Nephron (organoid): ENCODE results near the gene TFDP2.
A peak's percentile ranks its signal among the peaks of the same experiment; 100 is the strongest.

ENCODE experiments used
- H3K27ac Mint-ChIP-seq, 3 experiments: 2 replicates each; pipeline ENCODE4 v1.8.0; 2020; ENCODE audit warnings: mixed read lengths in 3 of 3, mild to moderate bottlenecking in 2 of 3, moderate library complexity in 1 of 3
- H3K27me3 Mint-ChIP-seq: 2 replicates; pipeline ENCODE4 v1.8.0; 2021; ENCODE audit warnings: low read depth, mild to moderate bottlenecking, moderate library complexity, mixed read lengths
- H3K36me3 Mint-ChIP-seq: 2 replicates; pipeline ENCODE4 v1.8.0; 2020; ENCODE audit warnings: low read depth, mixed read lengths
- H3K4me1 Mint-ChIP-seq: 2 replicates; pipeline ENCODE4 v1.8.0; 2020; ENCODE audit warnings: mixed read lengths
- H3K4me3 Mint-ChIP-seq, 3 experiments: 2 replicates each; pipeline ENCODE4 v1.8.0; 2020; ENCODE audit warnings: mild to moderate bottlenecking in 3 of 3, mixed read lengths in 3 of 3, moderate library complexity in 2 of 3
- H3K9me3 Mint-ChIP-seq: 2 replicates; pipeline ENCODE4 v1.8.0; 2020; ENCODE audit warnings: mixed read lengths
- CTCF ChIP-seq, 3 experiments: fragments of 200-600 bp; sonication (generic); IDR thresholded peaks; one replicate each; pipeline ENCODE4 v1.5.0; 2021; ENCODE audit warnings: antibody characterized with exemption in 3 of 3; ENCODE audit not compliant: unreplicated experiment in 3 of 3

The TFDP2 gene

GRCh38 chr3:142134799-142135325 is 14.5 kb downstream of the TFDP2 start:
- no peaks in the 10 kb centered on the region for H3K4me1 Mint-ChIP-seq
- H3K9me3 Mint-ChIP-seq: peaks cover 16% of the 10 kb centered on the region
- peaks cover 51% of the 10 kb centered on the region for H3K36me3 Mint-ChIP-seq
- no peaks in the 10 kb centered on the region for H3K27me3 Mint-ChIP-seq
- H3K4me3 Mint-ChIP-seq: no peak overlapping the region
- H3K27ac Mint-ChIP-seq: no peak overlapping the region
- TF ChIP-seq CTCF (IDR thresholded peaks at IDR 0.05; ENCODE audit: unreplicated experiment in 3 of 3): no peak

- no peaks in the 10 kb centered on the region for H3K27me3 Mint-ChIP-seq
- no peaks in the 10 kb centered on the region for H3K9me3 Mint-ChIP-seq
- H3K4me3 Mint-ChIP-seq: no peak overlapping the region
- H3K4me1 Mint-ChIP-seq: no peaks in the 10 kb centered on the region
- peak in 2 of 3 experiments; percentile 10 to 21 for TF ChIP-seq CTCF (IDR thresholded peaks at IDR 0.05; ENCODE audit: unreplicated experiment in 3 of 3)
- H3K36me3 Mint-ChIP-seq: peaks cover 25% of the 10 kb centered on the region
- H3K27ac Mint-ChIP-seq: peak overlapping the region in 1 of 3 experiments; percentile 13
Measured at GRCh38 chr3:142129516-142130171, 19.7 kb downstream of the TFDP2 start.

- peak overlapping the region in 1 of 3 experiments; percentile 39 for H3K27ac Mint-ChIP-seq
- no peaks in the 10 kb centered on the region for H3K27me3 Mint-ChIP-seq
- no peaks in the 10 kb centered on the region for H3K4me1 Mint-ChIP-seq
- no peaks in the 10 kb centered on the region for H3K9me3 Mint-ChIP-seq
- H3K36me3 Mint-ChIP-seq: peaks cover 19% of the 10 kb centered on the region
- no peak for TF ChIP-seq CTCF (IDR thresholded peaks at IDR 0.05; ENCODE audit: unreplicated experiment in 3 of 3)
- H3K4me3 Mint-ChIP-seq: no peak overlapping the region
Measured at GRCh38 chr3:142127941-142128658, 21.2 kb downstream of the TFDP2 start.

GRCh38 chr3:142124243-142124642 is 25.1 kb downstream of the TFDP2 start:
- H3K9me3 Mint-ChIP-seq: no peaks in the 10 kb centered on the region
- no peak for TF ChIP-seq CTCF (IDR thresholded peaks at IDR 0.05; ENCODE audit: unreplicated experiment in 3 of 3)

GRCh38 chr3:142120707-142121106 is 28.6 kb downstream of the TFDP2 start:
- no peaks in the 10 kb centered on the region for H3K36me3 Mint-ChIP-seq
- no peaks in the 10 kb centered on the region for H3K9me3 Mint-ChIP-seq
- H3K27me3 Mint-ChIP-seq: no peaks in the 10 kb centered on the region
- H3K4me3 Mint-ChIP-seq: no peak overlapping the region
- peaks cover 15% of the 10 kb centered on the region for H3K4me1 Mint-ChIP-seq
- no peak for TF ChIP-seq CTCF (IDR thresholded peaks at IDR 0.05; ENCODE audit: unreplicated experiment in 3 of 3)
- no peak overlapping the region for H3K27ac Mint-ChIP-seq

More at GRCh38 chr3:142124243-142124642, 25.1 kb downstream of the TFDP2 start:
- H3K4me1 Mint-ChIP-seq: peaks cover 5% of the 10 kb centered on the region
- H3K36me3 Mint-ChIP-seq: no peaks in the 10 kb centered on the region
- no peaks in the 10 kb centered on the region for H3K27me3 Mint-ChIP-seq
- no peak overlapping the region for H3K4me3 Mint-ChIP-seq
- H3K27ac Mint-ChIP-seq: no peak overlapping the region
